Panc1 (cell line): ENCODE measurements around the gene BEGAIN. TPM values are rescaled to one million over a fixed set of nuclear protein-coding genes. Genes with fewer than 3 reads are reported as not detected.

Source experiments
- ATAC-seq: fragments of 200-7000 bp; cut with Tn5 transposase; 2 replicates; pipeline ENCODE4 v1.9.1; 2020; ENCODE audit warnings: mild to moderate bottlenecking, moderate library complexity
- BruUV-seq: library from RNA; stranded (reverse); fragments of 400-500 nt; replicated peaks from 2 replicates; lab custom pipeline; 2021; lab: Mats Ljungman, UMichigan
- CTCF ChIA-PET: fragments of 300-600 bp; sonication (Branson Sonifier 250); formaldehyde crosslinking; loops from one replicate; lab custom pipeline; 2022; ENCODE audit warnings: antibody characterized with exemption; lab: Charles Lee
- POLR2A ChIA-PET: fragments of 300-600 bp; sonication (Branson Sonifier 250); formaldehyde crosslinking; loops from one replicate; lab custom pipeline; 2022; ENCODE audit warnings: antibody characterized with exemption; lab: Charles Lee
- DNase-seq: peaks from one replicate; pipeline ENCODE4 v3.0.0-alpha.2; 2010; ENCODE audit warnings: low read depth, low spot score
- H3K27ac ChIP-seq: 2 replicates; pipeline ENCODE4 v1.5.1; 2011; ENCODE audit warnings: mild to moderate bottlenecking, low read length, inconsistent platforms
- H3K27me3 ChIP-seq: fragments of 200-500 bp; sonication (Bioruptor generic); 2 replicates; pipeline ENCODE4 v1.6.0; 2014; ENCODE audit warnings: low read length, inconsistent platforms; ENCODE audit not compliant: control insufficient read depth, insufficient read depth
- H3K36me3 ChIP-seq: fragments of 200-500 bp; sonication (Bioruptor generic); 2 replicates; pipeline ENCODE4 v1.5.1; 2014; ENCODE audit warnings: inconsistent platforms, mild to moderate bottlenecking, low read length, moderate library complexity; ENCODE audit not compliant: control insufficient read depth, insufficient read depth
- H3K4me1 ChIP-seq: 2 replicates; pipeline ENCODE4 v1.5.1; 2011; ENCODE audit warnings: inconsistent platforms, mild to moderate bottlenecking, low read length, moderate library complexity; ENCODE audit not compliant: control insufficient read depth, insufficient read depth
- H3K4me3 ChIP-seq, 2 experiments: 2 replicates each; pipeline ENCODE4 v1.5.1; 2011 to 2012; ENCODE audit warnings: low read depth in 2 of 2, low read length in 2 of 2, mild to moderate bottlenecking in 2 of 2, inconsistent platforms in 1 of 2, moderate library complexity in 1 of 2
- H3K9me3 ChIP-seq: fragments of 200-500 bp; sonication (Bioruptor generic); 2 replicates; pipeline ENCODE4 v1.5.1; 2014; ENCODE audit warnings: low read depth, mild to moderate bottlenecking, inconsistent platforms, low read length, moderate library complexity; ENCODE audit not compliant: control insufficient read depth, insufficient read depth
- CTCF ChIP-seq: fragments of 450-650 bp; IDR thresholded peaks from 2 replicates; pipeline ENCODE4 v1.5.1; 2017; ENCODE audit warnings: mild to moderate bottlenecking
- POLR2AphosphoS5 ChIP-seq: IDR thresholded peaks from 2 replicates; pipeline ENCODE4 v1.6.1; 2012; ENCODE audit warnings: mild to moderate bottlenecking, low read depth, low read length, moderate library complexity
- REST ChIP-seq, 2 experiments: IDR thresholded peaks; 2 replicates each; pipeline ENCODE4 v1.6.1; 2011 to 2012; ENCODE audit warnings: low read depth in 2 of 2, control low read depth in 1 of 2, low read length in 1 of 2, mild to moderate bottlenecking in 1 of 2, moderate library complexity in 1 of 2; ENCODE audit not compliant: insufficient read depth in 1 of 2
- SIN3A ChIP-seq: IDR thresholded peaks from 2 replicates; pipeline ENCODE4 v1.6.1; 2012; ENCODE audit warnings: low read depth, mild to moderate bottlenecking, low read length, moderate library complexity, borderline replicate concordance; ENCODE audit not compliant: insufficient read depth
- TCF7L2 ChIP-seq: IDR thresholded peaks from 2 replicates; pipeline ENCODE4 v1.6.1; 2011; ENCODE audit warnings: mild to moderate bottlenecking, low read depth, low read length, inconsistent platforms
- in situ Hi-C: cut with HindIII; loops from 2 replicates; pipeline ENCODE4 v1.10.0; 2016; ENCODE audit warnings: low sequenced_read_pairs, low pct_unique_long_range_greater_than_20kb
- intact Hi-C: fragments of 100-400 bp; cut with micrococcal nuclease; formaldehyde crosslinking; loops from one replicate; pipeline ENCODE4 v1.10.0; 2022; ENCODE audit not compliant: unreplicated experiment
- total RNA-seq: library from RNA; stranded (reverse); gene quantifications from one replicate; pipeline ENCODE4 v1.2.1, GENCODE V29; 2021; ENCODE audit not compliant: unreplicated experiment

Gene BEGAIN
- total RNA-seq, 1 experiment from 2014 or later, result 26.5 TPM

GRCh38 chr14:100554696-100555320 lies 32.4 kb downstream of the BEGAIN start:
- DNase-seq (no peak), ATAC-seq (no peak)
- Histone ChIP-seq H3K9me3 (no peaks in the 10 kb centered on the region), H3K27me3 (no peaks in the 10 kb centered on the region), H3K36me3 (no peaks in the 10 kb centered on the region), H3K27ac (peak overlapping the region; percentile 34; the same call in 1 of the 2 replicates), H3K4me3 (no peak overlapping the region), H3K4me1 (peaks cover 52% of the 10 kb centered on the region)
- in situ Hi-C loops, result no loop called here
- ChIA-PET CTCF (no interaction called here), POLR2A (no interaction called here)
- intact Hi-C loops, result no loop called here
- BruUV-seq, result no TSS peak
- no peak for TF ChIP-seq SIN3A
- no peak for TF ChIP-seq TCF7L2
- TF ChIP-seq REST (IDR thresholded peaks at IDR 0.05; ENCODE audit: insufficient read depth in 1 of 2, low read depth in 2 of 2, low read length in 1 of 2), result no peak
- no peak for TF ChIP-seq POLR2AphosphoS5

- H3K9me3 ChIP-seq, result no peaks in the 10 kb centered on the region
- no peak overlapping the region for H3K4me3 ChIP-seq
- TF ChIP-seq POLR2AphosphoS5 (no peak), TCF7L2 (no peak), REST (IDR thresholded peaks at IDR 0.05; ENCODE audit: insufficient read depth in 1 of 2, low read depth in 2 of 2, low read length in 1 of 2) (no peak), CTCF (no peak)
- H3K36me3 ChIP-seq, result no peaks in the 10 kb centered on the region
- DNase-seq (no peak), ATAC-seq (peak; percentile 30)
- ChIA-PET POLR2A (no interaction called here), CTCF (no interaction called here)
- H3K27ac ChIP-seq, result no peak overlapping the region
- no TSS peak for BruUV-seq
- H3K27me3 ChIP-seq, result no peaks in the 10 kb centered on the region
- intact Hi-C loops, result no loop called here
- peaks cover 53% of the 10 kb centered on the region for H3K4me1 ChIP-seq
- in situ Hi-C loops, result no loop called here
Measured at GRCh38 chr14:100554082-100554677, 33.0 kb downstream of the BEGAIN start.
